Hematopoietic multipotent progenitor cell treated with erythropoietin and hydrocortisone succinate and interleukin-3 and kit ligand, for 6 days (in vitro differentiated cells): ENCODE results near the gene FARS2.
"Not testable (repeated sequence)": the region's sequence is repeated elsewhere in the genome, so short reads cannot be mapped to it uniquely, and the experiment has no call there.

Experiments
- DNase-seq: peaks from one replicate; pipeline ENCODE4 v3.0.0-alpha.2; 2015

The FARS2 gene

DNA sequence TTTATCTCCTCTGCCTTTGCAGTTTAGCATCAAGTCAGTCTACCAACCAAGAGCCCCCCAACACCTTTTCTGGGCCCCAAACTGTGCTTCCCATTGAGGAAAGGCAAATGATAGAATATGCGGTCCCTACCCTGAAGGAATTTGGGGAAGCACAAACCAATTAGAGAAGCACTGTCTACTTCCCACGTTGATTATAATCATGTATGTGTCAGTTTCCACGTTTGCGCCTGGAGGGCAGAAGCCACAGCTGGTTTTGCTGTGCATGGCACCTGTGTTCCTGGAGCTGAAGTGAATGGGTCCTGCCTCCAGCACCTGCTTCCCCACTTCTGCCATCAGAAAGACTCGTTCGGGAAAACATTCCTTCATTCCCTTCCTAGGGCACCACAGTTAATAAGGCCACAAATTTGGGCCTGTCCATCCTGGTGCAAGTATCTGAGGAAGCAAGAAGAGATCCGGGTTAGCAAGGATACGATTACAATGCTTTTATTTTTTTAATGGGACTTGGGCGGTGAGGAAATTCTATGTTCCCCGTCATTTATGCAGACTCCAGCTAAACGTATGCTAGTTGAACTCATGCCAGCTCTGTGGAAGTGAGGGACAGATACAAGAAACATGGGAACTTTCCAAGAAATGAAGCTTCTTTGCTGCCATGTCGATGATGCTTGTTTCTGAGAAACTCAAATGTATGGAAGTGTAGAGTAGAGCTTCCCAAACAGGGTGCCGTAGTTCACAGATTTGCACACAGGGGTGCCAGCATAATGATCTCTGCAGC, 411.9 kb downstream of the FARS2 start:
- no peak for DNase-seq

DNA sequence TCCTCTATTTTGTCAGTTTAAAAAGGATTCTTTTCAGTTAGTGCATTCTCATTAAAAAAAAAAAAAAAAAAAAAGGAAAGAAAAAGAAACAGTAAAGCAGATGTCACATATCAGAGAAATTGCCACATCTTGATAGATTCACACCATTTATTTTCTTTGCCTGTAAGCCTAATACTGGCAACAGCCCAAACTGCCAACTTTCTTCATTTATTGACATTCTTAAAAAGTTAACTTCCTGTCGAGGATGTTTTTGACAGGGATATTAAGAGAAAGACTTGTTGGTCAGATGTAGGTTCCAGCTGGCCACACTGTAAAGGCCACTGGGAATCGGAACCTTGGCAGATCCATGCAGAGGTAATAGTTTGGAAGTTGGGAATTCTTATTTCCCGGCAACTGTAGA, 412.8 kb downstream of the FARS2 start:
- DNase-seq, result no peak

DNA sequence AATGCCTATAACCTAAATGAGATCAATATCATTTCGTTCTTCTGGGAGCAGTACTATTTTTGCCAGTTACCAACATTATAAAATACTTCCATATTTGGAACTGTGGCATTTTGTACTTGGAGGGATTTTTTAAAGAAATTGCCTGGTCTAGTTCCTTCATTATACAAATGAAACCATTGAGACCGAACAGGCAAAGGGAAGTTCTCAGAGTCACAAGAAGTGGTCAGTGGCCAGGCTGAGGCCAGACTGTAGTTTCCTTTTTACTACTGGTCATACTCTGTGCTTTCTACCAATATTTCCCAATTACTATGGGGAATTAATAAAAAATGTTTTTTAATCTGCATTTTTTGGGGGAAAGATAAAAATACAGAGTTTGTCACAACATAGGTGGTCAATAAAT, 413.4 kb downstream of the FARS2 start:
- no peak for DNase-seq

DNA sequence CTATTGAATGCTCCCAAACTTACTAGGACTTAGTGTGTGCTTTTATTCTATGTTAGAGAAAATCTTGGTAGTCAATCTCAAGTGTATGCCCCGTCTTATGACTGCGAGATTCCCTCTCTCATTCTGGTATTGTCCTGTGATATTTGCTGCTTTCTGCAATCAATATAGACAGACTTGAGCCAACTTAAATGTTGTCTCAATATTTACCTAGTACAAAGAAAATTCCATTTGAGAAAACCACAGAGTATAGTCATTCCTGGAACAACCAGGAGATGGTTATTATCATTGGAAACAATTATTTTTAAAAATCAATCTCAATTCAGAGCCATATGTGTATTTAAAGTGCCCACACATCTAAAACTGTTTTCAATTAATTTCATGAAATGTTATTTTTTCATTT, 415.4 kb downstream of the FARS2 start:
- DNase-seq, result no peak

DNA sequence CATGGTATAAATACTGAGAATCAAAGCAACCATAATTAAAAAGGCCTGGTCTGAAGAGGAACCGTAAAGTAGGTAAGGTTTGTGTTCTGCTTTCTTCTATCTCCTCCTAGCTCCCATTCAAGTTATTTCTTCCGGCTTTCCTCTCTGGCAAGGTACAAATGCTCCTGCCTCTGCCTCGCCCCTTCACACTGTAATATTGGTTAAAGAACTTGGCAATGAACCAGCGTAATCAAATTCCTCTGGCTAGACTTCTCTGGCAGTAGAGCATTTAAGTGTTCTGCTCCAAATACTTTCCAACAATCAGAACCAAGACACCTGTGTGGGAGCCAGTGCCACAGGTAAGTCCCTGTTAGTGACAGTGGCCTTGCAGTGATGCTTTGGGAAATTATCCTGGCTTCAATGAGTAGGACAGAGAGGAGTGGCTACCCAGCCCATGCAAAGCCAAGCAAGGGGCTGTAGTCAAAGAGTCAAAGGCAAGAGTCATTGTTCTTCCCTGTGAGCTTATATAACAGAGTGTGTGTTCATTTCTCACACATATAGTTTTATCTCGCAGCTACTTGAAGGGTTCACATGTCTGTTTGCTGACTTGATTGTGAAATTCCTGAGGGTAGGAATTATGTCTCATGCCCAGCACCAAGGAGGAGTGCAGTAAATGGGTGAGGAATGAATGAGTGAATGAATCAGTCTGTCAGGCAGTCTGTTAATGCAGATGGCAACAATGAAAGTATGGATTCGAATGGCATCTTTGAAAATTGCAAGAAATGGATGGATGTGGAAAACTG, 416.1 kb downstream of the FARS2 start:
- no peak for DNase-seq

DNA sequence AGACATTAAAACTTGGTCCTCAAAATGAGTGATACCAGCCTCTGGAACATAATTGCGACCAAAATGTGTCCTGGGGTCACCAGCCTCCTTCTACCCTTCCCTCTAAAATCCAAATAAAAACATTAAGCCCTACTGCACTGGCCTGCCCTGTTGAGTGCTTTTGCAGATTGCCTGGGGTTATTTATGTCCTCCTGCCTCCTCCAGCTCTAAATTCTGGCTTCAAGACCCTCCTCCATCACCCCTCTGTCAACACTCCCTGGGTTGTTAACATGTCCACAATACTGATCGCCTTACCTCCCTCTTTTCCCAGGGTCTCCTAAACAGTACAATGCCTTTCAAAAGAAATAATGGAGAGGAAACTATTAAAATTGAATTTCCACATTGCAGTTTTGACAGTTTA, 418.0 kb downstream of the FARS2 start:
- DNase-seq, result no peak

DNA sequence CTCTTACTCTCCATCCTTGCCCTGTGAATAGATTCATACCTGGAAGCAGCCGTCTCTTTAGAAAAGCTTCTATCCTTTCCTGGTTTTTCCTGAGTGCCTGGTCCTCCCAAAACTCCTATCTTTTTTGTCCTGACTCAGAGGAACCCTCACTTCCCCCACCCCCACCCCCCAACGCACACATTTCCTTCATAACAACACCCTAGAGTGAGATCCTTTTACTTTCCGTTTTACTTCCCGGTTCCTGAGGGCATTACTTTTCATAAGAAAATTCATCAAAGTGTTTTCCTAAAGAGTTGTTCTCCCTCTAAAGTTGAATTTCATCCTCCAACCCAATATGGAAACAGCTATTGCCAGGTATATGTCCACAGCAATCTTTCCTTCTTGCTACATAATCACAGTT, 418.4 kb downstream of the FARS2 start:
- DNase-seq, result no peak

DNA sequence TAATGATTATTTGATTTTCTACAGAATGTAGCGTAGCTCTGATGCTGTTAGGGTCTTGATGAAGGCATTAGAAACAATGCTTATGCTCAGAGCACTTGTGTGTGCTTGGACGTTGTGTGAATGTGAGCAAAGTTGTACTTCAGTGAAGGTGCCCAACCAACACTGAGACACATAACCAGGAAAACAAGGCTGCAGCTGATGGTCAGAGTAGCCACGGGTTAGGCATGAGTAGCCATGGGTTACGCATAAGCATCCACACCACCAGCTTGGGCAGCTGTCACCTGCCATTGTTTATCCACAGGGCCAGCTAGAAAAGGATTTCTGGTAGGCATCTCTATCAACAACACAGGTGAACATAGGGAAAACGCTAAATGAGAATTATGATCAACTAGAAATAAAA, 418.8 kb downstream of the FARS2 start:
- DNase-seq, result no peak

DNA sequence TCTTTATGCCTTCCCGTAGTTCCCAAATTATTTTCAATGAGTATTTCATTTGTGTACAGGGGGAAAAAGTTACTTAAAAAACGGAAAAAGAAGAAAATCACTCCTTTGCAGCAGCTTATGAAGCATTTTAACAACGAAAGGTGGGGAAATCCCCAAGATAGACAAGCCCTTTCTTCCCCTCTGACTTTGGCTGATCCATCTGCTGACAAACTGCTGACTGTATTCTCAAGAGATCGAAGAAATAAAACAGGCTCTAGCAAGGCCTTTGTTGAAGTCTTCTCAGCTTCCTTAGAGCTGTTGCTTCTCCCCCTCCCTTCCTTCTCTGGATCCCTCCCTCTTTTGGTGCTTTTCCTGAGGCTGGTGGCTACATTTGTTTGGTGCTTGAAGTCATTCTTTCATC, 420.2 kb downstream of the FARS2 start:
- DNase-seq, result no peak

DNA sequence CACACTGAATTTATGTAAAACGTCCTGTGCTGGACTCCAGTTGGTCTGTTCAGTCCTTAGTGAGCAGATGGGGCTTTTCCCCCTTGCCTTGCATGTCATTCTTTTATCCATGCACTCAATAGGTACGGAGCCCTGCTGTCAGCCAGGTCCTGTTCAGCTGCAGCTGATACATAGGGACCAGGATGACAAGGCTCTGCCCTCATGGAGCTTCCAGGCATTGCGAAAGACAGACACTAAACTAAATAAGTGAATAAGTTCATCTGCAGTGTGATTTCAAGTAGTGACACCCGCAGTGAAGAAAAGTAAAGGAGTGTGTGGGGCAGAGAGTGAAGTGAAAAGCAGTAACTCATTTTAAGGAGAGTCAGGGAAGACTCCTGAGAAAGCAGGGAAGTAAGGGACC, 421.2 kb downstream of the FARS2 start:
- no peak for DNase-seq

DNA sequence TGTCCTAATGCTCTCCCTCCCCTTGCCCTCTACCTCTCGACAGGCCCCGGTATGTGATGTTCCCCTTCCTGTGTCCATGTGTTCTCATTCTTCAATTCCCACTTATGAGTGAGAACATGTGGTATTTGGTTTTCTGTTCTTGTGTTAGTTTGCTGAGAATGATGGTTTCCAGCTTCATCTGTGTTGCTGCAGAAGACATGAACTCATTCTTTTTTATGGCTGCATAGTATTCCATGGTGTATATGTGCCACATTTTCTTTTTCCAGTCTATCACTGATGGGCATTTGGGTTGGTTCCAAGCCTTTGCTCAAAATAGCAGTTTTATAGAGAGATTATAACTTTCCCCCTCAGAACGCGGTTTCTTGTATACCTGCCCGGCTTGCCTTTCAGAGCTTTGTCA, 422.4 kb downstream of the FARS2 start:
- not testable (repeated sequence) for DNase-seq

DNA sequence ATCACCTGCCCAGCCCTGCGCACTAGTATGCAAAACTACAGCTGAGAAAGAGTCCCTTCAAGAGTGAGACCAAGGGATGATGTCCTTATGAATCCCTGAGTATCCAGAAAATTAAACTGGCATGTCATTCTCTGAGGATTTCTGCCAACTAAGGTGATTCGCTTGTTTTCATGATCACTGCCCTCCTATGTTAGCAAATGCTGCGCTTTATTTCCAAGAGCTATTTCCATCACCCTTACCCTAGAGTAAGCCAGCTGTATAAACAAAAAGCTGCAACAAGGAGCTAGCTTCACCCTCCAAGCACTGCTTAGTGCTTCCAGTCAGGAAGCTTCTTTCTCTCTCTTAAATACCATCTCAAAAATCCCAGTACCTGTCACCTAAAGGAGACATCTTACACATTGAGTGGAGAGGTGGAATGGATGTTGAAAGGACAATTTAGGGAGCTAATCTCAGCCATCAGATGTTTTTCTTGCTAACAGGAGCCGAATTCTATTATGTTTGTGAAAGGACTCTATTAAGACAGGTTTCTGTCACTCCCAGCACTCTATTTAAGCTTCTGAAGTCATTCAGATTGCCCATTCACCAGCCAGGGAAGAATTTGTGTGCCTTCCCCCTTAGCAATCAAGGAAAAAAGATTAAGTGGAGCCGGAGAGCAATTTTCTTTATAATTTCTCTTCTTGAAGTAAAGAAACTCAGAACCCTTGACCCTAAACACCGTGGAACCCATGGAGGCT, 423.2 kb downstream of the FARS2 start:
- DNase-seq, result no peak

DNA sequence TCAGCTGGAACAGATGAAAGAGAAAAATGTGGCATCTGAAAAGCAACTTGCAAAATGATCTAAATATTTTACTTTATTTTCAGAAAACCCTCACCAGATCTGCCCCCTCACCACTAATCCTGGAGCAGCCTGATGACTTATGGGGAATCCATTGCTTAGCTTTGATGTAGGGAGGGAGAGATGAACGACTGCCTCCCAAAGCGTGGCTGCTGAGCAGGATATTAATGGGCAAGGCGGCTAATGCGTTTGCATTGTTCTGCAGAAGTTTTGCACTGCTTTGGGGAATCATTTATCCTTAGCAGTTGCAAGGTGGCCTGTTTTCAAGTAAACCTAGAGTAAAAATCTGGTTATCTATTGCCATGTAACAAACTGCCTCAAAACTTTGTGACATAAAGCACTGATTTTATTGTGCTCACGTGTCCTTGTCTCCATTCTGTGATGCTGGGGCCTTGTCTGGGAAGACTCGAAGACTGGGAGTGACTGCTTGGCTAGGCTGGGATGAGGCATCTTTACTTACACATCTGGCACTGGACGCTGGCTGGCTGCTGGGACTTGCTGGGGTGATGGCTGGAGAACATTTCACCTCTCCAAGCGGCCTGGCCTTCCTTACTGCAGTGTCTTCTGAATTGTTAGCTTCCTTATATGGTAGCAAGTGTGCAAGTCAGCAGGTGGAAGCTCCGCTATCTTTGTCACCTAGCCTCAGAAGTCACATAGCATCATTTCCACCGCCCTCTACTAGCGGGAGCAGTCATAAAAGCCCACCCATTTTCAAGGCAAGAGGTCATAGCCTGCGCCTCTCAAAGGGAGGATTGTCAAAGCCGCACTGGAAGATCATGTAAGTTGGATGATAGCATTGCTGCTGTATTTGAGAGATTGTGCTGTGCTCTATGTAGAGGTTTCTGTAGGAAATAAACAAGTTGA, 432.2 kb downstream of the FARS2 start:
- DNase-seq, result no peak

DNA sequence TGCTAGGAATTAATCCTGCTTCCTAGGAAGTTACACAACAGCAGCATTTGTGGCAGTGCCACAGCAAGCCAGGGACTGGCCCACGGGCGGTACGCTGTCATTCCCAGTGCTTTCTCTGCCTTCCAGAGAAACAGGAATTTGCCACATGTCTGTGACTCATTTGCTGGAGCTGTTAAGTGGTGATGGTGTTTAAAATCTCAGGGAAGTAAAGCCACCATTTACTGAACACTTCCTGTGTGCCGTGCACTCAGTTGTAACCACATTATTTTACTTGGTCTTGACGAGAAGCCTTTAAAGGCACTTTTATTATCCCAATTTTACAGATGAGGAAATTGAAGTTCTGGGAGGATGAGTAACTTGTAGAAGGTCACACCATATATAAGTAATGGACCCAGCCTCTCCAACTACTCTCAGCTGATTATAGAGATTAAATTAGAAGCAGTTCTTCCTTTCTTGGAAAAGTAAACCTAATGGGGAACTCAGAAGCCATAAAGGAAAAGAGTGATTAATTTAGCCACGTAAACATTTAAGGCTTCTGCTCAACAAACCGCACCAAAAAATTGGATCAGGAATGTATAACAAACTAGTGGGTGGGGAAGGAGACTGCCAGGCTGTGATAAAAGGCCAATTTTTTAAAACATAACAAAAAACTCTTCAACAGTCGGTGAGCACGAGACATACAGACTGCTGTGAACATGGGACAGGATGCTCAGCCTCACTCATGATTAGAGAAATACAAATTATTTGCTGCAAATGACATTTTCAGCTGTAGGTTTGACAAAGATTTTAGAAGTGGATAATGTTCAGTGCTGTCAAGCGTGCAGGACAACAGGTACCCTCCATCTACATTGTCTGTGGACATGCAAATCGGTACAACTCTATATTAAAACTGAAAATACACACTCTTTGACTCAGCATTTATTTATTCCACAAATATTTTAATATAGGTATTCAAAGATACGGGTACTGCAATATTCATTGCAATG, 434.2 kb downstream of the FARS2 start:
- no peak for DNase-seq

DNA sequence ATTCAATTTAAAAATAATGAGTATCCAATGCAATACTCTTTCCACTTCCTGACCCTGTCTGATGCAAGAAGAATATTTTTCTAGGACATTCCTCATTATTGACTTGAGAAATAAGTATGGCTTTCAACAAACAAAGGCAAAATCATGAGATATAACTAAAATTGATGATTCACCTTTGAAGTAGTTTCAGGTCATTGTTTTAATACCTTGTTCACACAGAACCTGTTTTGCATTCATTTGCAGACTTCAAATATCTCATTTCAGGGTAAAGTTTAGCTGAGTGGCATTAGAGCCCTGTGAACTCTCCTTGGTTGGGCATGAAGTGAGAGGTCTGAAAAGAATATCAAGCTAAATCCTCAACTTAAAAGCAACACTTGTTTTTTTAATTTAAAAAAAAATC, 436.2 kb downstream of the FARS2 start:
- no peak for DNase-seq

DNA sequence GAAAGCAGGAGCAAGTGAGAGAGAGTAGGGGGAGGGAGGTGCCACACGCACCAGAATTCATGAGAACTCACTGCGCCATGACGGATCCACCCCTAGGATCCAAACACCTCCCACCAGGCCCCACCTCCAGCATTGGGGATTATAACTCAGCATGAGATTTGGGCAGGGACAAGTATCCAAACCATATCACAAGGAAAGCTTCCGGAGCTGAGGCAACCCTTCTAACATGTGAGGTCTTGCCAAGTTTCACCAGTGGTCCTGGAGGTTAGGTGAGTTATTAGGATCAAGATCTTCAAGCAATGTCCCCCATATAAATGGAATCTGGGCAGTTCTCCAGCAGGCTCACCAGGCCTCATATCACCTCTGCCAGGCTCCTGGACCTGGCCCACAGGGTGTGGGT, 437.0 kb downstream of the FARS2 start:
- no peak for DNase-seq

DNA sequence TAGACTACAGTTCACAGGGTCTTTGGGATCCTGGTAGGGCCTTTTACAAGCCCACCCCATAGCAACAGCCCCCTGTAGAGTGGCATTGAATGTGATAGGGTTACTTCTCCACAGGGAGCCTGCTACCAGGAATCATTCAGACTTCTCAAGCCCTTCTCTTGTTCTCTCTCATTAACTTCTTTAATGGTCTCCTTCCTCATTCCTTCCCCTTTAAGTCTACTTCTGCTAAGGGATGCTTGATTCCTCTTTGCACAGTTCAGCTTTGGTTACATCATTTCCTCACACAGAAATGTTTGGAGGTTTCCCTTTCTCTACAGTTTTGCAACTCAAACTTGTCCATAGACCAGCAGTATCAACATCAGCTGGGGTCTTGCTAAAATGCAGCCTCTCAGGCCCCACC, 437.8 kb downstream of the FARS2 start:
- peak; percentile 43 for DNase-seq

DNA sequence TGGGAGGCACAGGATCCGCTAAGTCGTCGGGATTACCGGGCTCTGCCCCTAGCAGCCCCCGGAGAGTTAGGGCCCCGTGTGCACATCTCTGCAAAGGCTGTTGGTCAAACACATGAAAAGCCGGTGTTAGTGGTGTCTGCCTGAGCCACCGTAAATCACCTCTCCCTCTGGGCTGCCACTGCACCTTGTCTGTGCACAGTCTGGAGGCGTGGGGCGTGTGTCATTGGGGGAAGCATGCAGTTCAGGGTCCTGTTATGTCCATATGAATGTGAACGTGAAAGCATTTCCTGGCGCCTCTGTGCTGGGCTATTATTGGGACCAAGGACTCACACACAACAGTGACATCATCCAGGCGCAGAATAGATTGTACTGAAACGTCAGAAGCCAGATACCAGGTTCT, 439.9 kb downstream of the FARS2 start:
- DNase-seq, result no peak

DNA sequence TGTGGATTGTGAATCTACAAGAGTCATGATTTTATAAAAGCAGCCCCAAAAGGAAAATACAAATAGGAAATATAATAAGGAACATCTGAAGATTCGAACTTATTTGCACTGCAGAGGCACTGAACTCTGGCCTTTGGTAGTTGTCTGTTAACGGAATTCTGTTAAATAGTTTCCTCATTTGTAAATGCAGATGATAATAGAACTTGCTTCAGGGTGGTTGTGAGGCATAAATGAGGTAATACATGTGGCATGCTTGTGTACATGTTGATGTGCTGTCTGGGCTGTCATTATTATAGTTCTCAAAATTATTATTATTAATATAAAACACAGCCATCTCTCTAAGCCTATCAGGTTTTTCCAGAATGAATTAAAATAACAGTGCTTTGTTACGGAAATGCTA, 443.4 kb downstream of the FARS2 start:
- DNase-seq, result no peak

DNA sequence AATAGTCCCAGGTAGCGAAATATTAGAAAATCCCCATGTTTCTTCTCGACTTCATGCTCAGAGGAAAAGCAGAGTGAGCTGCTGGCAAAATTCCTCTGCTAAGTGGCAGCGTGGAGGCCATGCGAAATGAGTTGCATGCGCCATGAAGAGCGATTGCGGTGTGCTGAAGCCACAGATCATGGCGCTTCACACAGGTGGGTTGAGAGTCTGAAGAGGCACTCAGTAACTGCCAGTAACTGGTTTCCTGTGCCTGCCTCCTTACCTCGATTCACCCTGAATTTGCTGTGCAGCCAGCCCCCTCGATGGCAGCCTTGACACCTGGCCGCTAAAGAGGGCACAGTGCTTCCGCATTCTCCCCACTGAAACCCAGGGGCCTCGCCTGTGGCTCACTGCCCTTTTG, 443.9 kb downstream of the FARS2 start:
- DNase-seq, result no peak
